Uterus (tissue), 2 donors: ENCODE measurements around the gene KCNAB2.

Experiments used
- POLR2A ChIP-seq, 2 donors: fragments of 450-650 bp; IDR thresholded peaks; one replicate each; pipeline ENCODE4 v1.6.1; 2016; ENCODE audit warnings: antibody characterized with exemption in 2 of 2, mild to moderate bottlenecking in 1 of 2, moderate library complexity in 1 of 2
- TF ChIP-seq, protein P1 (sequence below), 4 experiments: fragments of 200-600 bp in 2 of 4; fragments of 450-650 bp in 2 of 4; sonication (generic) in 2 of 4; IDR thresholded peaks; one replicate each; pipeline ENCODE4 v1.5.1; 2016 to 2019; ENCODE audit warnings: antibody characterized with exemption in 4 of 4, mild to moderate bottlenecking in 2 of 4, moderate library complexity in 1 of 4

GRCh38 chr1:6030132-6030531 is 15.6 kb upstream of the KCNAB2 start:
- TF ChIP-seq, protein P1, sequence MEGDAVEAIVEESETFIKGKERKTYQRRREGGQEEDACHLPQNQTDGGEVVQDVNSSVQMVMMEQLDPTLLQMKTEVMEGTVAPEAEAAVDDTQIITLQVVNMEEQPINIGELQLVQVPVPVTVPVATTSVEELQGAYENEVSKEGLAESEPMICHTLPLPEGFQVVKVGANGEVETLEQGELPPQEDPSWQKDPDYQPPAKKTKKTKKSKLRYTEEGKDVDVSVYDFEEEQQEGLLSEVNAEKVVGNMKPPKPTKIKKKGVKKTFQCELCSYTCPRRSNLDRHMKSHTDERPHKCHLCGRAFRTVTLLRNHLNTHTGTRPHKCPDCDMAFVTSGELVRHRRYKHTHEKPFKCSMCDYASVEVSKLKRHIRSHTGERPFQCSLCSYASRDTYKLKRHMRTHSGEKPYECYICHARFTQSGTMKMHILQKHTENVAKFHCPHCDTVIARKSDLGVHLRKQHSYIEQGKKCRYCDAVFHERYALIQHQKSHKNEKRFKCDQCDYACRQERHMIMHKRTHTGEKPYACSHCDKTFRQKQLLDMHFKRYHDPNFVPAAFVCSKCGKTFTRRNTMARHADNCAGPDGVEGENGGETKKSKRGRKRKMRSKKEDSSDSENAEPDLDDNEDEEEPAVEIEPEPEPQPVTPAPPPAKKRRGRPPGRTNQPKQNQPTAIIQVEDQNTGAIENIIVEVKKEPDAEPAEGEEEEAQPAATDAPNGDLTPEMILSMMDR (IDR thresholded peaks at IDR 0.05), result no peak
- TF ChIP-seq POLR2A (IDR thresholded peaks at IDR 0.05), result no peak
